Gastrocnemius medialis (tissue), 4 donors: ENCODE data around the gene CD63.

Experiments
- POLR2A ChIP-seq, 2 donors: fragments of 450-650 bp; IDR thresholded peaks; one replicate each; pipeline ENCODE4 v1.6.1; 2017; ENCODE audit warnings: antibody characterized with exemption in 2 of 2, mild to moderate bottlenecking in 2 of 2, moderate library complexity in 2 of 2
- TF ChIP-seq, protein P1 (sequence below), 5 experiments: fragments of 450-650 bp in 3 of 5; fragments of 200-600 bp in 2 of 5; sonication (generic) in 2 of 5; IDR thresholded peaks in 4 of 5; conservative IDR thresholded peaks in 1 of 5; 1 replicate in 4 of 5; 2 replicates in 1 of 5; pipeline ENCODE4 v1.5.1; 2016 to 2019; ENCODE audit warnings: antibody characterized with exemption in 5 of 5, mild to moderate bottlenecking in 3 of 5, moderate library complexity in 3 of 5

DNA sequence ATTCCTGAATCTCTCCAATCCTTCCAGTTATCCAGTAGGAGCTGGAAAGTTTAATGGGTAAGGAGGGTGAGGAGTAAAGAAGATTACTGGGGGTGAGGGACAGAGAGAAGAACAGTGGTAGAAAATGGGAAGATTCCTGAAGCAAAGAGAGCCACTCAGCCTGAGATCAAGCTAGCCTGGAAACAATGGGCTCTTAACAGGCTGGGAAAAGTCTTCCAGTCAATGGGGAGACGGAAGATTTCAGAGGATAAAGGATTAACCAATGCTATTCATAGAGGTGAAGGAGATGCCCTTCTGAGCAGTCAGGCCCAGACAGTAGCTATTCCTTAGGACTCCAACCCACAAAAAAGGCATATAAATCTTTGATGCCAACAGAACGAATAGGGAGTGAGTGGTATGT, 28.9 kb upstream of the CD63 start:
- TF ChIP-seq, protein P1, sequence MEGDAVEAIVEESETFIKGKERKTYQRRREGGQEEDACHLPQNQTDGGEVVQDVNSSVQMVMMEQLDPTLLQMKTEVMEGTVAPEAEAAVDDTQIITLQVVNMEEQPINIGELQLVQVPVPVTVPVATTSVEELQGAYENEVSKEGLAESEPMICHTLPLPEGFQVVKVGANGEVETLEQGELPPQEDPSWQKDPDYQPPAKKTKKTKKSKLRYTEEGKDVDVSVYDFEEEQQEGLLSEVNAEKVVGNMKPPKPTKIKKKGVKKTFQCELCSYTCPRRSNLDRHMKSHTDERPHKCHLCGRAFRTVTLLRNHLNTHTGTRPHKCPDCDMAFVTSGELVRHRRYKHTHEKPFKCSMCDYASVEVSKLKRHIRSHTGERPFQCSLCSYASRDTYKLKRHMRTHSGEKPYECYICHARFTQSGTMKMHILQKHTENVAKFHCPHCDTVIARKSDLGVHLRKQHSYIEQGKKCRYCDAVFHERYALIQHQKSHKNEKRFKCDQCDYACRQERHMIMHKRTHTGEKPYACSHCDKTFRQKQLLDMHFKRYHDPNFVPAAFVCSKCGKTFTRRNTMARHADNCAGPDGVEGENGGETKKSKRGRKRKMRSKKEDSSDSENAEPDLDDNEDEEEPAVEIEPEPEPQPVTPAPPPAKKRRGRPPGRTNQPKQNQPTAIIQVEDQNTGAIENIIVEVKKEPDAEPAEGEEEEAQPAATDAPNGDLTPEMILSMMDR (IDR thresholded peaks at IDR 0.05 in 4 of 5, conservative IDR thresholded peaks at IDR 0.05 in 1 of 5): no peak
- no peak for TF ChIP-seq POLR2A (IDR thresholded peaks at IDR 0.05)
